HCT116 (cell line): ENCODE results near the gene LRP1.

ENCODE experiments used
- CEBPB ChIP-seq: IDR thresholded peaks from 2 replicates; pipeline ENCODE4 v1.6.1; 2012; ENCODE audit warnings: low read depth
- CTCF ChIP-seq, 3 experiments: fragments of 200-600 bp in 1 of 3; sonication (generic) in 1 of 3; IDR thresholded peaks in 2 of 3; conservative IDR thresholded peaks in 1 of 3; 2 replicates each; pipeline ENCODE4 v1.5.1; 2012 to 2017; ENCODE audit warnings: low read depth in 2 of 3, low read length in 2 of 3, antibody characterized with exemption in 1 of 3, borderline replicate concordance in 1 of 3, control low read depth in 1 of 3, mild to moderate bottlenecking in 1 of 3, mixed read lengths in 1 of 3, mixed run types in 1 of 3, moderate library complexity in 1 of 3; ENCODE audit not compliant: insufficient read depth in 1 of 3
- EGR1 ChIP-seq: IDR thresholded peaks from 2 replicates; pipeline ENCODE4 v1.6.1; 2012; ENCODE audit warnings: low read depth
- EZH2 ChIP-seq: fragments of 200-600 bp; sonication (generic); IDR thresholded peaks from 2 replicates; pipeline ENCODE4 v1.6.1; 2017; ENCODE audit warnings: antibody characterized with exemption, mixed run types
- FOSL1 ChIP-seq: IDR thresholded peaks from 2 replicates; pipeline ENCODE4 v1.6.1; 2012; ENCODE audit warnings: low read depth
- POLR2AphosphoS5 ChIP-seq: IDR thresholded peaks from 2 replicates; pipeline ENCODE4 v1.6.1; 2011; ENCODE audit warnings: mild to moderate bottlenecking, low read depth, low read length, moderate library complexity
- REST ChIP-seq: IDR thresholded peaks from 2 replicates; pipeline ENCODE4 v1.6.1; 2012; ENCODE audit warnings: low read depth
- SIN3A ChIP-seq: IDR thresholded peaks from 2 replicates; pipeline ENCODE4 v1.6.1; 2012; ENCODE audit warnings: low read depth
- TCF7L2 ChIP-seq: IDR thresholded peaks from 2 replicates; pipeline ENCODE4 v1.7.0; 2011; ENCODE audit warnings: borderline replicate concordance, inconsistent platforms; ENCODE audit not compliant: insufficient read depth, insufficient read length; ENCODE audit errors: extremely low read depth

- TF ChIP-seq EZH2 (no peak), CTCF (IDR thresholded peaks at IDR 0.05 in 2 of 3, conservative IDR thresholded peaks at IDR 0.05 in 1 of 3; ENCODE audit: borderline replicate concordance in 1 of 3, insufficient read depth in 1 of 3, low read depth in 2 of 3, low read length in 2 of 3) (no peak), FOSL1 (no peak), SIN3A (no peak), REST (no peak), EGR1 (no peak), TCF7L2 (no peak), POLR2AphosphoS5 (no peak), CEBPB (no peak)
Observed at GRCh38 chr12:57201631-57202030, 73.3 kb downstream of the LRP1 start.
